SK-N-MC (cell line): ENCODE data around the gene NIFK.

Source experiments
- EZH2 ChIP-seq: fragments of 200-600 bp; sonication (generic); IDR thresholded peaks from one replicate; pipeline ENCODE4 v1.6.1; 2017; ENCODE audit warnings: antibody characterized with exemption
- FOXP2 ChIP-seq: optimal IDR thresholded peaks from 2 replicates; pipeline ENCODE3; 2011; ENCODE audit warnings: mild to moderate bottlenecking, moderate library complexity; ENCODE audit not compliant: insufficient read depth; ENCODE audit errors: extremely low read length, control extremely low read depth
- POLR2AphosphoS5 ChIP-seq: IDR thresholded peaks from 2 replicates; pipeline ENCODE4 v1.6.1; 2012; ENCODE audit warnings: mild to moderate bottlenecking, low read depth, low read length, borderline replicate concordance

GRCh38 chr2:121740973-121741372 lies 4.3 kb upstream of the NIFK start:
- TF ChIP-seq EZH2 (no peak), POLR2AphosphoS5 (no peak), FOXP2 (no peak)
